Endodermal cell (in vitro differentiated cells): ENCODE results near the gene SEC22B. TPM values are rescaled to one million over a fixed set of nuclear protein-coding genes. Genes with fewer than 3 reads are reported as not detected.
"Not testable (repeated sequence)": the region's sequence is repeated elsewhere in the genome, so short reads cannot be mapped to it uniquely, and the experiment has no call there.

ENCODE experiments used
- DNase-seq: peaks from one replicate; pipeline ENCODE4 v3.0.0-alpha.2; 2017
- H3K27ac ChIP-seq: 2 replicates; pipeline ENCODE4 v1.5.1; 2013; ENCODE audit warnings: mild to moderate bottlenecking, low read depth, low read length, moderate library complexity
- H3K27me3 ChIP-seq: 2 replicates; pipeline ENCODE4 v1.6.1; 2013; ENCODE audit warnings: mild to moderate bottlenecking, low read length, moderate library complexity; ENCODE audit not compliant: insufficient read depth, control insufficient read depth, poor library complexity, severe bottlenecking
- H3K36me3 ChIP-seq: 2 replicates; pipeline ENCODE4 v1.7.0; 2013; ENCODE audit warnings: mild to moderate bottlenecking, low read length, moderate library complexity; ENCODE audit not compliant: control insufficient read depth, insufficient read depth
- H3K4me1 ChIP-seq: one replicate; pipeline ENCODE4 v1.7.0; 2013; ENCODE audit warnings: low read length; ENCODE audit not compliant: control insufficient read depth, insufficient read depth
- H3K4me3 ChIP-seq: 2 replicates; pipeline ENCODE4 v1.5.1; 2013; ENCODE audit warnings: mild to moderate bottlenecking, low read length, moderate library complexity
- H3K9ac ChIP-seq: 2 replicates; pipeline ENCODE4 v1.6.1; 2013; ENCODE audit warnings: mild to moderate bottlenecking, low read length, moderate library complexity; ENCODE audit not compliant: poor library complexity, severe bottlenecking; ENCODE audit errors: extremely low read depth
- H3K9me3 ChIP-seq: 2 replicates; pipeline ENCODE4 v1.6.1; 2013; ENCODE audit warnings: mild to moderate bottlenecking, low read length, moderate library complexity; ENCODE audit not compliant: control insufficient read depth
- H3K27ac Mint-ChIP-seq: 2 replicates; pipeline ENCODE4 v1.8.0; 2020; ENCODE audit warnings: mixed read lengths
- H3K27me3 Mint-ChIP-seq: 2 replicates; pipeline ENCODE4 v1.8.0; 2021; ENCODE audit warnings: mild to moderate bottlenecking, mixed read lengths; ENCODE audit not compliant: insufficient read depth
- H3K36me3 Mint-ChIP-seq: 2 replicates; pipeline ENCODE4 v1.8.0; 2020; ENCODE audit warnings: low read depth, mixed read lengths
- H3K4me1 Mint-ChIP-seq: 2 replicates; pipeline ENCODE4 v1.8.0; 2020; ENCODE audit warnings: mixed read lengths
- H3K4me3 Mint-ChIP-seq: 2 replicates; pipeline ENCODE4 v1.8.0; 2020; ENCODE audit warnings: mild to moderate bottlenecking, moderate library complexity, mixed read lengths
- H3K9me3 Mint-ChIP-seq: 2 replicates; pipeline ENCODE4 v1.8.0; 2020; ENCODE audit warnings: mild to moderate bottlenecking, mixed read lengths
- WGBS, 2 experiments: methylation state at CpG; one replicate each; pipeline versions ENCODE4 v1.1.5 to v1.1.7; 2013; ENCODE audit warnings: missing lambda C conversion rate in 2 of 2, mixed read lengths in 1 of 2; ENCODE audit not compliant: insufficient coverage in 1 of 2, insufficient read length in 1 of 2; 5-methylcytosine and 5-hydroxymethylcytosine counted together
- total RNA-seq, 2 donors: library from RNA; stranded (reverse); fragmentation: NEBNext Ultra II Directional in 1 of 2; extraction: Animal tissue kit (Norgen Biotek cat#: 25700) in 1 of 2; gene quantifications; 2 replicates in 1 of 2; 3 replicates in 1 of 2; pipeline ENCODE4 v1.2.1, GENCODE V29; 2021
- TF ChIP-seq, protein P1 (sequence below): fragments of 200-600 bp; sonication (generic); conservative IDR thresholded peaks from 2 replicates; pipeline ENCODE4 v1.5.0; 2021; ENCODE audit warnings: antibody characterized with exemption, mild to moderate bottlenecking

Gene SEC22B
- total RNA-seq, 2 donors from 2014 or later, result 18.2 to 21.1 TPM

DNA sequence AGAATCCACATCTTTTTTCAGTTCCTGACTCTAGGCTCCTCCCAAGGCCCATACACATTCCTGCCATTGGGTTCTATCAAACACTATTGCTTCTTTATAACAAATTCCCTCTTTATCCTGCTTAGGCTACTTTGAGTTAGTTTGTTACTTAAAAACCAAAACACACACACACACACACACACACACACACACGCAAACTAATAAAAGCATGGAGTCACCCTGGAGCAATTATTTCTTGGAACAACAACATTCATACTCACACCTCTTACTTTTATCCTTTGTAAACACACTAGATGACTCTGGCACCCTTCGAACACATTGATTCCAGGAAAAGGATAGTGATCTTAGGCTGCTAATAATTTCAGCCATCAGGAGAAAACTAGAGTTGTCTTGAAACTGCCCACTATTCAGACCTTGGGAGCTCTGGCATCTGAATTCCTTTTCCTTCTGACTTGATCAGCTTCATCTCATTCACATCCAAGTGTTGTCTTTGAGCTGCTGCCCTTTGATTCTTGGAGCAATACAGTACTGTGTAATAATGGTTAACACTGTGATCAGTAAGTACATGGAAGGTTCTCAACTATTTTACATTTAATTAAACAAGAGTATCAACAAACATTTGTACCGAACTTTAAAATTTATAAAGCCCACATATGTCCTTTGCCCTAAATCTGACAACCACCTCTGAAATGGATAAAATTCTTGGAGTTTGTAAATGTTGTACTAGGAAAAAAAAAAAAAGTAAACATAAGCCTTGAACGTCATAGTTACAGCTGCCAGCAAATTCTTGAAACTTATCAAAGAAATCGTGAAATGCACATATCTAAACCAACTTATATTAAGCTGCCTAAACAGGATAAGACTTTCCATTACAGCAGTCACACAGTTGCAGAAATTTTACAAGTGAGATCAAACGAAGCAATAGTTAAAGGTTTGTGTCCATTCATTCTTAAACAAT lies 2.8 kb upstream of the SEC22B start:
- Mint-ChIP-seq H3K4me3 (no peak overlapping the region), H3K27me3 (no peaks in the 10 kb centered on the region), H3K27ac (peak overlapping the region; percentile 40), H3K4me1 (peaks cover 17% of the 10 kb centered on the region), H3K36me3 (no peaks in the 10 kb centered on the region), H3K9me3 (no peaks in the 10 kb centered on the region)
- H3K27me3 ChIP-seq, result no peaks in the 10 kb centered on the region
- H3K4me3 ChIP-seq, result no peak overlapping the region
- TF ChIP-seq, protein P1, sequence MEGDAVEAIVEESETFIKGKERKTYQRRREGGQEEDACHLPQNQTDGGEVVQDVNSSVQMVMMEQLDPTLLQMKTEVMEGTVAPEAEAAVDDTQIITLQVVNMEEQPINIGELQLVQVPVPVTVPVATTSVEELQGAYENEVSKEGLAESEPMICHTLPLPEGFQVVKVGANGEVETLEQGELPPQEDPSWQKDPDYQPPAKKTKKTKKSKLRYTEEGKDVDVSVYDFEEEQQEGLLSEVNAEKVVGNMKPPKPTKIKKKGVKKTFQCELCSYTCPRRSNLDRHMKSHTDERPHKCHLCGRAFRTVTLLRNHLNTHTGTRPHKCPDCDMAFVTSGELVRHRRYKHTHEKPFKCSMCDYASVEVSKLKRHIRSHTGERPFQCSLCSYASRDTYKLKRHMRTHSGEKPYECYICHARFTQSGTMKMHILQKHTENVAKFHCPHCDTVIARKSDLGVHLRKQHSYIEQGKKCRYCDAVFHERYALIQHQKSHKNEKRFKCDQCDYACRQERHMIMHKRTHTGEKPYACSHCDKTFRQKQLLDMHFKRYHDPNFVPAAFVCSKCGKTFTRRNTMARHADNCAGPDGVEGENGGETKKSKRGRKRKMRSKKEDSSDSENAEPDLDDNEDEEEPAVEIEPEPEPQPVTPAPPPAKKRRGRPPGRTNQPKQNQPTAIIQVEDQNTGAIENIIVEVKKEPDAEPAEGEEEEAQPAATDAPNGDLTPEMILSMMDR, result peak; percentile 17
- H3K27ac ChIP-seq, result no peak overlapping the region
- WGBS, 2 experiments, result 83 to 85% methylated on average over 4 to 6 of the region's 6 CpGs
- no peaks in the 10 kb centered on the region for H3K9me3 ChIP-seq
- H3K36me3 ChIP-seq, result no peaks in the 10 kb centered on the region
- peak; percentile 43 for DNase-seq
- no peak overlapping the region for H3K9ac ChIP-seq
- H3K4me1 ChIP-seq, result peaks cover 4% of the 10 kb centered on the region

DNA sequence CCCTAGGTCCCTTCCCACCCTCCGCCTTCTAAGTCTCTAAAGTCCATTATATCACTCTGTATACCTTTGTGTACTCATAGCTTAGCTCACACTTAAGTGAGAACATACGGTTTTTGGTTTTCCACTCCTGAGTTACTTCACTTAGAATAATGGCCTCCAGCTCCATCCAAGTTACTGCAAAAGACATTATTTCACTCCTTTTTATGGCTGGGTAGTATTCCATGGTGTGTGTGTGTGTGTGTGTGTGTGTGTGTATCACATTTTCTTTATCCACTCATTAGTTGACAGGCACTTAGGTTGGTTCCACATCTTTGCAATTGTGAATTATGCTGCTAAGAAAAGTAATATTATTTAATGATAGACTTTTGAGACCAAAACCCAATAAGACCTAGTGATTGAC lies 1.7 kb upstream of the SEC22B start:
- H3K4me1 ChIP-seq, H3K9ac ChIP-seq, H3K27me3 ChIP-seq, H3K27ac Mint-ChIP-seq, H3K4me3 ChIP-seq, H3K9me3 ChIP-seq, H3K36me3 Mint-ChIP-seq, H3K9me3 Mint-ChIP-seq, H3K36me3 ChIP-seq, H3K27ac ChIP-seq, H3K4me3 Mint-ChIP-seq, H3K27me3 Mint-ChIP-seq, DNase-seq: not testable (repeated sequence)
- 88 to 98% methylated on average over 2 of the region's 2 CpGs for WGBS, 2 experiments
- peaks cover 17% of the 10 kb centered on the region for H3K4me1 Mint-ChIP-seq

GRCh38 chr1:120175688-120176087 lies 632 bp downstream of the SEC22B start:
- H3K9me3 ChIP-seq, H3K27me3 ChIP-seq, H3K36me3 ChIP-seq, H3K9me3 Mint-ChIP-seq, H3K36me3 Mint-ChIP-seq, DNase-seq, H3K27me3 Mint-ChIP-seq, H3K4me1 ChIP-seq: not testable (repeated sequence)
- Histone ChIP-seq H3K9ac (peak overlapping the region; percentile 82), H3K27ac (peak overlapping the region; percentile 71), H3K4me3 (peak overlapping the region; percentile 93)
- H3K4me1 Mint-ChIP-seq, result peaks cover 17% of the 10 kb centered on the region
- peak overlapping the region; percentile 98 for H3K4me3 Mint-ChIP-seq
- peak overlapping the region; percentile 99 for H3K27ac Mint-ChIP-seq
- 0% methylated on average over 1 to 2 of the region's 7 CpGs for WGBS, 2 experiments

DNA sequence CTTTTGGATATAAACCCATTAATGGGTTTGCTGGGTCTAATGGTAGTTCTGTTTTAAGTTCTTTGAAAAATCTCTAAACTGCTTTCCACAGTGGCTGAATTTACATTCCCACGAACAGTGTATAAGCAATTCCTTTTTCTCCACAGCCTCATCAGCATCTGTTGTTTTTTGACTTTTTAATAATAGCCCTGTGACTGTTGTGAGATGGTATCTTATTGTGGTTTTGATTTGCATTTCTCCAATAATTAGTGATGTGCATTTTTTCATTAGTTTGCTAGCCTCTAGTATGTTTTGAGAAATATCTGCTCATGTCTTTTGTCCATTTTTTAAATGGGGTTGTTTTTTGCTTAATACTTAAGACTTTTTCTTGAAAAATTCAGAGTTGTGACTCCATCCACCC lies 11.6 kb downstream of the SEC22B start:
- not testable (repeated sequence) for H3K9me3 ChIP-seq, H3K4me3 ChIP-seq, DNase-seq, H3K27ac ChIP-seq, H3K9me3 Mint-ChIP-seq, H3K4me1 Mint-ChIP-seq, H3K4me3 Mint-ChIP-seq, H3K27me3 Mint-ChIP-seq, H3K36me3 ChIP-seq, H3K9ac ChIP-seq, H3K27ac Mint-ChIP-seq, H3K36me3 Mint-ChIP-seq, H3K4me1 ChIP-seq, H3K27me3 ChIP-seq
- WGBS, 2 experiments, result no CpG with 5 or more reads among the region's 1 CpG

- H3K4me3 ChIP-seq, DNase-seq, H3K4me1 Mint-ChIP-seq, H3K36me3 Mint-ChIP-seq, H3K27me3 ChIP-seq, H3K27me3 Mint-ChIP-seq, H3K27ac Mint-ChIP-seq, H3K4me3 Mint-ChIP-seq, H3K9ac ChIP-seq, H3K27ac ChIP-seq, H3K9me3 ChIP-seq, H3K36me3 ChIP-seq, H3K4me1 ChIP-seq, H3K9me3 Mint-ChIP-seq: not testable (repeated sequence)
- no CpG with 5 or more reads among the region's 2 CpGs for WGBS, 2 experiments
These were observed 14.3 kb downstream of the SEC22B start for GRCh38 chr1:120162015-120162414.

- no CpG with 5 or more reads among the region's 1 CpG for WGBS, 2 experiments
- H3K4me3 ChIP-seq, H3K9me3 Mint-ChIP-seq, H3K4me1 ChIP-seq, DNase-seq, H3K36me3 ChIP-seq, H3K9me3 ChIP-seq, H3K27me3 Mint-ChIP-seq, H3K9ac ChIP-seq, H3K4me3 Mint-ChIP-seq, H3K27ac ChIP-seq, H3K36me3 Mint-ChIP-seq, H3K27me3 ChIP-seq, H3K4me1 Mint-ChIP-seq, H3K27ac Mint-ChIP-seq: not testable (repeated sequence)
These were observed 17.8 kb downstream of the SEC22B start for GRCh38 chr1:120158495-120158894.
